MG63 (cell line): ENCODE results near the gene FAM174C. TPM values are rescaled to one million over a fixed set of nuclear protein-coding genes. Genes with fewer than 3 reads are reported as not detected.
"Not testable (repeated sequence)": the region's sequence is repeated elsewhere in the genome, so short reads cannot be mapped to it uniquely, and the experiment has no call there.

Source experiments
- DNase-seq: peaks from one replicate; pipeline ENCODE4 v3.0.0-alpha.2; 2020
- H3K27me3 ChIP-seq: fragments of 250-450 bp; sonication (Bioruptor Pico); 2 replicates; pipeline ENCODE4 v1.5.1; 2020; ENCODE audit warnings: mild to moderate bottlenecking, moderate library complexity
- H3K36me3 ChIP-seq: fragments of 250-450 bp; sonication (Bioruptor Pico); 2 replicates; pipeline ENCODE4 v1.5.1; 2020; ENCODE audit warnings: mild to moderate bottlenecking, moderate library complexity
- H3K4me3 ChIP-seq: fragments of 250-450 bp; sonication (Bioruptor Pico); 2 replicates; pipeline ENCODE4 v1.5.1; 2020; ENCODE audit warnings: mild to moderate bottlenecking, moderate library complexity
- H3K9me3 ChIP-seq: fragments of 250-450 bp; sonication (Bioruptor Pico); 2 replicates; pipeline ENCODE4 v1.5.1; 2020; ENCODE audit warnings: mild to moderate bottlenecking, moderate library complexity
- total RNA-seq: library from RNA; depleted of rRNA; stranded (reverse); fragments of >200 nt; shearing (Covaris generic); gene quantifications from 2 replicates; pipeline ENCODE4 v1.2.3, GENCODE V29; 2014; ENCODE audit warnings: low replicate concordance

Gene FAM174C
- total RNA-seq, 1 experiment from 2014 or later, result 57.2 TPM

DNA sequence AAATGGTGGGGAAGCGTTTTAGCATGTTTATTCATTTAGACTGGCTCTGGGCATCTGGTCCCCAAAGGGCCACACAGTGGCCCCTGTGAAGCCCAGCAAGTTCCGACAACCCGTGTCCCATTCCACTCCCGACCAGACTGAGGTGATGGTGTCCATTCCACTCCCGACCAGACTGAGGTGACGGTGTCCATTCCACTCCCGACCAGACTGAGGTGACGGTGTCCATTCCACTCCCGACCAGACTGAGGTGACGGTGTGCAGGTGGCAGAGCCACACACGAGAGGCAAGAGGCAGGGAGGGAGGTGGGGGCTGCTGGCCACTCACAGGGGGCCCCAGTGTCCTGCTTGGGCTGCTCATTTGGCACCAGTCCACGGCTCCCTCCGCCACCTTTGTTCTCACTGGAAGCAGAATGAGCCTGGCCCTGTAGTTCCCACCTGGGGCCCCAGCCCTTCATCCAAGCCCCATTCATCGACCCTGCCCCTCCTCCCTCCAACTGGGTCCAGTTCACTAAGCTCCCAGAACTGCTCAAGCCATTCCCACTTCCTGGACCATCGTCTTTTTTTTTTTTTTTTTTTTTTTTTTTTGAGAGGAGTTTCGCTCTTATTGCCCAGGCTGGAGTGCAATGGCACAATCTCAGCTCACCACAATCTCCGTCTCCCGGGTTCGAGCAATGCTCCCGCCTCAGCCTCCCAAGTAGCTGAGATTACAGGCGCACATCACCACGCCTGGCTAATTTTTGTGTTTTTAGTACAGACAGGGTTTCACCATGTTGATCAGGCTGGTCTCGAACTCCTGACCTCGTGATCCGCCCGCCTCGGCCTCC lies 28.9 kb upstream of the FAM174C start:
- H3K9me3 ChIP-seq, H3K27me3 ChIP-seq, H3K4me3 ChIP-seq, DNase-seq: not testable (repeated sequence)
- H3K36me3 ChIP-seq, result peaks cover 17% of the 10 kb centered on the region

DNA sequence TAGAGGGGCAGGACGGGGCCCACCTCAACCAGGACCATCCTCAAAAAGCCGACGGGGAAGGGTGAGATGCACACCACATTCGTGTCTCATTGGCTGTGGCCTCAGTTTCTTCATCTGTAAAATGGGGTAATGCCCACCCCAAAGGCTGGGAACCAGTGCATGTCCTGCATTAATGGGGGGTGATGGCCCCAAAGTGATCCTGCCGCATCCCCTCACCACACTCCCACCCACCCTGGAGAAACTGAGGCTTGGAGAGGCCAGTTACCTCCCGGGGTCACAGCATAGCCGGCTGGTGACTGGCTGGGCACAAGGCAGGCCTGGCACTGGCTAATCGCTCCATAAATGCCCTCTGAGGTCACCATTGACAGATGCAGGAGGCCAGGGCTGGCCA lies 27.6 kb upstream of the FAM174C start:
- no peak for DNase-seq
- Histone ChIP-seq H3K4me3 (peak overlapping the region; percentile 66), H3K9me3 (no peaks in the 10 kb centered on the region), H3K36me3 (peaks cover 21% of the 10 kb centered on the region), H3K27me3 (no peaks in the 10 kb centered on the region)

DNA sequence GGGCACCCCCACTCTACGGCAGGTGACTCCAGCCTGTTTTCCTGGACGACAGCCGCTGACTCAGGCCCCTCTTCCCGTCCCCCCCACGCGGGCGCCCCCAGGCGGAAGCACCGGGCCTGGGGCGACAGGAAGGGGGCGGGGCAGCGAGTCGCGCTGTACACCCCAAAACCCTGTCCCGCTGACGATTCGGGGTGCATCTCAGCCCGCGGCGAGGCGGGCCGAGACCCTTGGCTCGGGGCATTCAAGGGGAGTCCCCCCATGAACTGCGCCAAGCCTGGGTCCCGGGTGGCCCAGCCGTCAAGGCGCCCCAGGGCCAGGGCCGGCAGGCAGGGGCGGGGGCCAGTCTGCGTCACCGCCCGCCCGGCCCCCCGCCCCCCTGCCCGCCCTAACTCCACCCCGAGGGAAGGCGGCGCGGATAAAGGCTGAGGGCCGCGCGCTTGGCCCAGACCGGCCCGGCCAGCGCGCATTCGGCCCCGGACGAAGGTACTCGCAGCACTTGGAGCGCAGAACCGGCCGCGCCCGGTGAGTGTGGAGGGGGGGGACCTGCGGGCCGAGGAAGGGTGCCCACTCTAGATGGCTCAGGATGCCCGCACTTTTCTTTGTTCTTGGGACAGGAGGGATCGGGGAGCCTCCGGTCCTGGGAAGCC lies 27.1 kb upstream of the FAM174C start, which contains the start of gene MIDN:
Gene MIDN, plus strand, starts transcription at position 445 of the 647 bp plus-strand sequence. CDS start 1,714 bp downstream, outside the sequence.
- Histone ChIP-seq H3K9me3 (no peaks in the 10 kb centered on the region), H3K27me3 (no peaks in the 10 kb centered on the region), H3K36me3 (peaks cover 21% of the 10 kb centered on the region), H3K4me3 (peak within 1 kb of the TSS; percentile 66)
- DNase-seq, result peak; percentile 81

DNA sequence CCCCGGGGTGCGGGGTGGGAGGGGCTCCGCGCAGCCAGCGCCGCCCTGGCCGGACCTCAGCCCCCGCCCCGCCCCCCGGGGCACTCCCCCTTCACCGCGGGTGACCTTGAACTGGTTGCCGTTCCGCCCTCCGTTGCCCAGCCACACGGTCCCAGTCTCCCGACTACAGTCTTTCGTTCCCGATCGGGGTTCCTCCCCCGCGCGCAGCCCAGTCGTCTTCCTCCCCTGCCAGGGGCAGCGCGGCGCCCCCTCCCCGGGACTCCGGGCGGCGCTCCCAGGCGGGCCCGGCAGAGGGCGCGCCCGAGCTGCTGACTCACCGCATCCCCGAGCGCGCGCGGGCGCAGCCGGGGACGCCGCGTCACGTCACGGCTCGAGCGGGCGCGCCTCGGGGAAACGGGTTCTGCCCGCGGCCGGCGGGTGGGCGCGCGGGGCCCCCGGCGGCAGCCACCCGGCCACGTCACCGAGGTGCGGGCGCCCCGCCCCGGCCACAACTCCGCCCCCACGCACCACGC lies 26.5 kb upstream of the FAM174C start:
- DNase-seq, result peak; percentile 85
- peak overlapping the region; percentile 66 for H3K4me3 ChIP-seq
- H3K36me3 ChIP-seq, result peaks cover 26% of the 10 kb centered on the region
- H3K27me3 ChIP-seq, result no peaks in the 10 kb centered on the region
- no peaks in the 10 kb centered on the region for H3K9me3 ChIP-seq

DNA sequence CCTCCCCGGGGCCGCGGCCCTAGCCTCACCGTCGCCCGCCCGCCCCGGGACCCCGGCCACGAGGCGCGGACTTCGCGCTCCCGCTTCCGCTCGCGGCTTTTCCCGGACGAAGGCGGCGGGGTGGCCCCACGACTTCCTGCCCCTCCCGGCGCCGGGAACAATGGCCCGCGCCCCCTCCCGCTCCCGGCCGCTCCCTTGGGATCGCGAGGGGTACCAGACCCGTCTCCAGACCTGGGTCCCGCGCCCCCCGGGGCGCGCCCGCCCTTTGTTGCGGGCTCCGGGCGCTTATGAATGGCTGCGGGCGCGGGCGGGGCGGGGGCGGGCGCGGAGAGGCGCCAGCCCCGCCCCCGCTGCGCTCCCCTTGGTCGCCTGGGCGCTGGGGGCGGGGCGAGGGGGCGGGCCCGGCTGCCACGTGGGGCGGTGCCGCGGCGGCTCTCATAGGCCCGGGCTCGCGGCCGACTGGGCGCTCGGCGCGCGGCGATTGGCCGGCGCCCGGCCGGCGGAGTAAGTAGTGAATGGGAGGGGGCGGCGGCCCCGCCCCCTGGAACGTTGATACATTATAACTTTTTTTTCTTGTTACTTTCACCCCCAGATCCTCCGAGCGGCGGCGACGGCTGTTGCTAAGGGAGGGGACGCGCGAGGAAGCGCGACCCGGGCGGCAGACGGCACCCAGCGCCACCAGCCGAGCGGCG lies 25.9 kb upstream of the FAM174C start:
- peaks cover 25% of the 10 kb centered on the region for H3K36me3 ChIP-seq
- H3K27me3 ChIP-seq, result no peaks in the 10 kb centered on the region
- H3K9me3 ChIP-seq, result no peaks in the 10 kb centered on the region
- peak; percentile 89 for DNase-seq
- peak overlapping the region; percentile 69 for H3K4me3 ChIP-seq

DNA sequence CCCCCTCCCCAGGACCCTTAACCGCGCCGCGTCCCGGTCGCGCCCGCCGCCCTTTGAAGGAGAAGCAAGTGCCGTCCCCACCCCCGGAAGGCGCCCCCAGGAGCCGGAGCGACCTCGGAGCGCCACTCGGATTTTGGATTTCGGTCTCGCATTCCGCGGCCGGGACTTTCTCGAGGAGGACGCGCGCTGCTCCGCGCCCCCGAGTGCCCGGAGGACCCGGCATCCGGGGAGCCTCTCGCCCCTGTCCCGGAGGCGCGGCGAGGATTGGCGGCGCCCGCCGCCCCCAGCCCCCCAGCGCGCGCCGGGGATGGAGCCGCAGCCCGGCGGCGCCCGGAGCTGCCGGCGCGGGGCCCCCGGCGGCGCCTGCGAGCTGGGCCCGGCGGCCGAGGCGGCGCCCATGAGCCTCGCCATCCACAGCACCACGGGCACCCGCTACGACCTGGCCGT lies 25.3 kb upstream of the FAM174C start:
- no peak for DNase-seq
- Histone ChIP-seq H3K27me3 (no peaks in the 10 kb centered on the region), H3K36me3 (peaks cover 30% of the 10 kb centered on the region), H3K4me3 (peak overlapping the region; percentile 69), H3K9me3 (no peaks in the 10 kb centered on the region)

DNA sequence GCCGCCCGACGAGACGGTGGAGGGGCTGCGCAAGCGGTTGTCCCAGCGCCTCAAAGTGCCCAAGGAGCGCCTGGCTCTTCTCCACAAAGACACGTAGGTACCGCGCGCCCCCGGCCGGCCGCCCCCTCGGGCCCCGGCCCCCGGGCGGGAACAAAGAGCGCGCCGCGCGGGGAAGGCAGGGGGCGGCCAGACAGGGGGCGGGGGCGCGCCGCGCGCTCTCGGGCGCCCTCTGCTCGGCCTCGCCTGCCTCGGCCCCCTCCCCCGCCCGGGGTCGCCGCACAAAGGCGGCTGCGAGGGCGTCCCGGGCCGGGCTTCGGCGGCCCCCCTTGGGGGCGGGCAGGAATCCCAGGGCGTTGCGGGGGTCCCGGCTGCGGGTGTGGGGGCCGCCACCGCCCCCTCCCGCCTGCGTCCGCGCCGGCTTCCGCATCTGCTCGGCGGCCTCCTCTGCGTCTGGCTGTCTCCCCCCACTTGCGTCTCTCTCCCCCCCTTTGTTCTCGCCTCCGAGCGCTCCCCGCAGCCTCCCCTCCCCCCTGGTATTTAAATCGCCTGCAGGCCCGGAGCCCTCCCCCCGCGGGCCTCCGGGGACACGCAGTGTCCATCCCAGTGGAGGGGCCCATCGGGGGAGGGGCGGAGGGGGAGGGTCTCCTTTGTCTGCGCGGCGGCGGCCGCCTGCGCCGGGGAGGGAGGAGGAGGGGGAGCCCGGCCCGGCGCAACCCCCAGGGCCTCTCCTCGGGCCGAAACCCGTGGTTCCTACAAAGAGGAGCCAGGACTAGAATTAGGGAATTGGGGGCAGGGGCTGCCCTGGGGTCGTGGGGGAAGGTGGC lies 24.7 kb upstream of the FAM174C start:
- H3K4me3 ChIP-seq, result peak overlapping the region; percentile 69
- peak; percentile 51 for DNase-seq
- peaks cover 37% of the 10 kb centered on the region for H3K36me3 ChIP-seq
- H3K27me3 ChIP-seq, result no peaks in the 10 kb centered on the region
- H3K9me3 ChIP-seq, result no peaks in the 10 kb centered on the region

DNA sequence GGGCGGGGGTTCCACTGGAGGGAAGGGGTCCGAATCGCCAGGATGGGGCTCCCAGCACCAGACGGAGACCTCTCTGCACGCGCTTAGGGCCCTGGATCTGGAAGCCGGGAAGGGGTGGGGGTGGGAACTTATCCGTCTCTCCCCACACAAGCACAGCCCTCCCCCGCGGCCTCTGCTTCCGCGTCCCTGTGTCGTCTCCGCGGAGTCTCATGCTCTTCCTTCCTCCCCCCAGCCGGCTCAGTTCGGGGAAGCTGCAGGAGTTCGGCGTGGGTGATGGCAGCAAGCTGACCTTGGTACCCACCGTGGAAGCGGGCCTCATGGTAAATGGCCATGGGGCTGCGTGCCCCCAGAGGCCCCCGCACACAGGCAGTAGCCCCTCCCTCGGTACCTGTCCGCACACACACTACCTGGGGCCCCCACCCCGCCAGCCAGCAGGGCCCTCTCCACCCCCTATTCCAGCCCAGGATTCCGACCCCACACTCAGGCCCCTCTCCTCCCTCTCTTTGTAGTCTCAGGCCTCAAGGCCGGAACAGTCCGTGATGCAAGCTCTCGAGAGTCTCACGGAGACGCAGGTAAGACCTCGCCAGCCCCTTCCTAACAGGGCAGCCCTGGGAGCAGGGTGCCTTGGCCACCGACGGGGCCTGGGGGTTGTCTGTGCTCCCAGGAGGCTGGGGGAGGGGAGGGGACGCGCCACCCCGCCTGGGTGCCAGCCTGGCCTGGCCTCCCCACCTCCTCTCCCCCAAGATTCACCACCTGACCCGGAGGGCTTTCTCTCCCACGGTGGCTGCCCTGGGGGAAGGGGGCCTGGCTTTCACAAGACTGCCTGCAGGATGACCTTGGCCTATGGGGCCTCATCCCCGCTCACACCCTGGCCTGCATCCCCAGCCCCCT lies 23.8 kb upstream of the FAM174C start:
- Histone ChIP-seq H3K9me3 (no peaks in the 10 kb centered on the region), H3K27me3 (no peaks in the 10 kb centered on the region), H3K36me3 (peaks cover 46% of the 10 kb centered on the region), H3K4me3 (peak overlapping the region; percentile 69)
- peak; percentile 53 for DNase-seq

DNA sequence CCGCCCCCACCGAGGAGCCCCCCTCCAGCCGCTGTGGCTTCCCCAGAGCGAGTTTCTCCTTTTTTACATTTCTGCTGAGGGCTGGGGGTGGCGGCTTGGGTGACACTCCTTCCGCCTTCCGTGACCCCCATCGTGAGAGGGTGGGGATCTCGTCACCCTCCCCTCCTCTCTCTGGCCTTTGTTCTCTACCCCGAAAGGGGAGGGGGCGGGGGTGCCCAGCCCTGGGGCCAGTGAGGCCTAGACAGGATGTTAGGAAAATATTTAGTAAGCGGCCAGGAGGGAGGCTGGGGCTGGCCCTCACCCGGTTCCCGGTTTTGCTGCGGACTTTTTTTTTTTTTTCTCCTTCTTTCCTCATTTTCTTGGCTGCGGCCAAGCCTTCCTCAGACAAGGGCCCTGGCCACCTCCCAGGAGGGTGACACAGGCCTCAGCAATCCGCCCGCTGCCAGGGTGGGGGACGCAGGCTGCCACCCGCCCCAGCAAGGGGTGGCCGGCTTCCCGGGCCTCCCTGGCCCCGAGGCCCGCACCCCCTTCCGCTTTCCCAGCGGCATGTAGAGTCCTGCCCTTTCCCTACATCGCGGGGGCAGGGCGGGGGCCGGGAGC lies 23.0 kb upstream of the FAM174C start:
- Histone ChIP-seq H3K4me3 (peak overlapping the region; percentile 69), H3K9me3 (no peaks in the 10 kb centered on the region), H3K36me3 (peaks cover 50% of the 10 kb centered on the region), H3K27me3 (no peaks in the 10 kb centered on the region)
- peak; percentile 93 for DNase-seq

DNA sequence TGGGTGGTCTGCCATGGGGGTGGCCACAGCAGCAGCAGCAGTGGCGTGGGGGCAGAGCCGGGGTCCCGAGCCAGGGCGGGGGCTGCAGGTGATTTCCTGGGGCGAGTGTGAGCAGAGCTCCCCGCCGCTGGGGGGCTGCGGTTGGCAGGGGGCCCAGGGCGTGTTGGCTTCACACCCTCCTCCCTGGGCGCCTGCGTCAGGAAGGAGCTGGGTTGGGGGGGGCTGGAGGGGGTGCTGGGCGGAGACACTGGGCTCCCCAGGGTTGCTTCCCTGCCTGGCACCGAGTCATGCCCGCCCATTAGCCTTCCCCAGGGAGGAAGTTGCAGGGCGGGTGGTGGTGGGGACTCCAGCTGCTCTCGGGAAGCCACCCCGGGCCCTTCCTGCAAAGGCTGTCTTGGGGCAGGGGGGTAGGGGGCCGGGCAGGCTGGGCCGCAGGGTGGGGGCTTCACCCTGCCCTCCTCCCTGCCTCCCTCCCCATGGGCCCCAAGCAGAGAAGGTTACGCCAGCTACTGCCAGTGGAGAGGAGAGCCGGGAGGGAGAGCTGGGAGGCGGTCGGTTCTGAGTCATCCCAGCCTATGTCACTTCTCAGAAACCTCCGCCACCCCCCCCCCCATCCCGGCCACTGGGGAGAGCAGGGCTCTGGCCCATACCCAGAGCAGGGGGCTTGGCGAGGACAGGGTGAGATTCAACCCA lies 22.4 kb upstream of the FAM174C start:
- H3K36me3 ChIP-seq, result peaks cover 55% of the 10 kb centered on the region
- no peaks in the 10 kb centered on the region for H3K27me3 ChIP-seq
- peak overlapping the region; percentile 69 for H3K4me3 ChIP-seq
- H3K9me3 ChIP-seq, result no peaks in the 10 kb centered on the region
- DNase-seq, result peak; percentile 94

DNA sequence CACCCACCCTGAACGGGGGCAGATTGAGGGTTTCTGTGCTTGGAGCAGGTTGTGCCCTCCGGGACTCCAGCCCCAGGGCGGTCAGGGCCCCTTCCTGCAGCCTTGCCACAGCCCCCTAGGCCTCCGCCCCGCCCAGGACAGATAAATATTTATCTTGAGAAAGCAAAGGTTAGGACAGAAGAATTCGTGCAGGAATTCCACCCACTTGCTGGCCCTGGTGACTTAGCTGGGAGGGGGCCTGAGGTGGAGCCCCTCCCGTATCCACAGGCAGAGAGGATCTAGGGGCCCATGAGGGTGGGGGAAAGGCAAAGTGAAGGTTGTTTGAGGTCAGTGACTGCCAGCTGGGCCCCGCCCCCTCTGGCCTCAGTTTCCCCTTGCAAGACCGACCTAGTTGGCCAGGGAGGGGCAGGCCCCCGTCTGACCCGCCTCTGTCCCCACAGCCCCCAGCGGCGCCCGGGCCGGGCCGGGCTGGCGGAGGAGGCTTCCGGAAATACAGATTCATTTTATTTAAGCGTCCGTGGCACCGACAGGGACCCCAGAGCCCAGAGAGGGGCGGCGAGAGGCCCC lies 21.7 kb upstream of the FAM174C start:
- peak overlapping the region; percentile 69 for H3K4me3 ChIP-seq
- H3K36me3 ChIP-seq, result peaks cover 58% of the 10 kb centered on the region
- H3K27me3 ChIP-seq, result no peaks in the 10 kb centered on the region
- DNase-seq, result no peak
- H3K9me3 ChIP-seq, result no peaks in the 10 kb centered on the region

DNA sequence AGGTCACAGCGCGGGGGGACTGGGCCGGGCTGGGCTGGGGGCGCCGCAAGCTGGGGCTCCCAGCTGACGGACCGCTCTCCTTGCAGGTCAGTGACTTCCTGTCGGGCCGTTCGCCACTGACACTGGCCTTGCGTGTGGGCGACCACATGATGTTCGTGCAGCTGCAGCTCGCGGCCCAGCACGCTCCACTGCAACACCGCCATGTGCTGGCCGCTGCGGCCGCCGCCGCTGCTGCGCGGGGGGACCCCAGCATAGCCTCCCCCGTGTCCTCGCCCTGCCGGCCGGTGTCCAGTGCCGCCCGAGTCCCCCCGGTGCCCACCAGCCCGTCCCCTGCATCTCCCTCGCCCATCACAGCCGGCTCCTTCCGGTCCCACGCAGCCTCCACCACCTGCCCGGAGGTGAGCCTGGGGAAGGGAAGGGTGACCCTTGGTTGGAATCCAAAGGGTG lies 21.2 kb upstream of the FAM174C start:
- Histone ChIP-seq H3K9me3 (no peaks in the 10 kb centered on the region), H3K27me3 (no peaks in the 10 kb centered on the region), H3K36me3 (peaks cover 58% of the 10 kb centered on the region), H3K4me3 (no peak overlapping the region)
- DNase-seq, result no peak

DNA sequence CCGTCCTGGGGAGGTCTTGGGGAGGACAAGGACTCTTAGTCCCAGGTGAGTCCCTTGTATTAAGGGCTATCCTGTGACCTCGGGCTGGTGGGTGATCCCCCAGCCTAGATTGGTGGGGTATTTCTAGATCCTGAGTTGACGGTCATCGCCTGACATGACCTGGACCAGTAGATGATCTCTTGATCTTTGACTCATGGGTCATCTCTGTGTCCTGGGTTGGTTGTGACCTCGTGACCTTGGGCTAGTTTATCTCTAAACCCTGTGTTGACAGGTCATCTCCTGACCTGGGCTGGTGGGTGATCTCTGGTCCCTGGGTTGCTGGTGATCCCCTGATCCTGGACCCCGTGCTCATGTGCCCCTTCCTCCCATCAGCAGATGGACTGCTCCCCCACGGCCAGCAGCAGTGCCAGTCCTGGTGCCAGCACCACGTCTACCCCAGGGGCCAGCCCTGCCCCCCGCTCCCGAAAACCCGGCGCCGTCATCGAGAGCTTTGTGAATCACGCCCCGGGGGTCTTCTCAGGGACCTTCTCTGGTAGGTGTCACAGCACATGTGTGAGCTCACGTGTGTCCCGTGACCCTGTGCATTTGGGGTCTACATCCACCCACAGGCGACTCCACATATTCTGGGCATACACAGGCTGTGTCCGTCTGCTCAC lies 20.7 kb upstream of the FAM174C start:
- Histone ChIP-seq H3K9me3 (no peaks in the 10 kb centered on the region), H3K36me3 (peaks cover 58% of the 10 kb centered on the region), H3K4me3 (no peak overlapping the region), H3K27me3 (no peaks in the 10 kb centered on the region)
- DNase-seq, result no peak
